GM21786 (cell line): ENCODE measurements around the gene NCSTN.

Source experiments
- ATAC-seq: cut with Tn5 transposase; IDR thresholded peaks from one replicate; pipeline ENCODE4 v1.9.1; 2021; ENCODE audit not compliant: unreplicated experiment

Gene NCSTN

GRCh38 chr1:160351629-160352028 lies 8.4 kb downstream of the NCSTN start:
- no peak for ATAC-seq

GRCh38 chr1:160352555-160352954 lies 9.4 kb downstream of the NCSTN start:
- no peak for ATAC-seq

GRCh38 chr1:160353223-160353622 lies 10.0 kb downstream of the NCSTN start:
- ATAC-seq = no peak

- no peak for ATAC-seq
Observed at GRCh38 chr1:160354388-160354985, 11.3 kb downstream of the NCSTN start.

GRCh38 chr1:160357286-160358002 lies 14.3 kb downstream of the NCSTN start:
- ATAC-seq = no peak

- no peak for ATAC-seq
Observed at GRCh38 chr1:160358073-160358472, 14.9 kb downstream of the NCSTN start.

- ATAC-seq = no peak
Observed at GRCh38 chr1:160359559-160360226, 16.5 kb downstream of the NCSTN start.

- ATAC-seq = no peak
Observed at GRCh38 chr1:160360227-160360695, 17.1 kb downstream of the NCSTN start.

GRCh38 chr1:160361199-160361598 lies 18.0 kb downstream of the NCSTN start:
- no peak for ATAC-seq

GRCh38 chr1:160361814-160362167 lies 18.6 kb downstream of the NCSTN start:
- ATAC-seq = no peak

GRCh38 chr1:160362168-160362957 lies 19.2 kb downstream of the NCSTN start:
- ATAC-seq = no peak

GRCh38 chr1:160363010-160363409 lies 19.8 kb downstream of the NCSTN start:
- ATAC-seq = no peak

GRCh38 chr1:160363951-160364735 lies 21.0 kb downstream of the NCSTN start:
- ATAC-seq = no peak

- no peak for ATAC-seq
Observed at GRCh38 chr1:160365325-160365724, 22.1 kb downstream of the NCSTN start.

GRCh38 chr1:160366731-160367515 lies 23.7 kb downstream of the NCSTN start, which contains the start of gene NHLH1:
Gene NHLH1, plus strand, starts transcription at chr1:160367071. Its CDS starts 3,661 bp downstream, at chr1:160370732.
- ATAC-seq = no peak

GRCh38 chr1:160367516-160367900 lies 24.3 kb downstream of the NCSTN start:
- no peak for ATAC-seq

GRCh38 chr1:160367934-160368923 lies 25.0 kb downstream of the NCSTN start:
- no peak for ATAC-seq

- no peak for ATAC-seq
Observed at GRCh38 chr1:160369087-160369486, 25.9 kb downstream of the NCSTN start.
